B cell (primary cell): ENCODE data around the gene TRAF4. TPM values are rescaled to one million over a fixed set of nuclear protein-coding genes. Genes with fewer than 3 reads are reported as not detected.

Experiments
- ATAC-seq: fragments of 200-7000 bp; cut with Tn5 transposase; one replicate; pipeline ENCODE4 v1.10.0; 2021; ENCODE audit warnings: low read depth, mild to moderate bottlenecking, moderate number of reproducible peaks, moderate library complexity
- CTCF ChIA-PET: fragments of 350-600 bp; sonication (Branson Sonifier 250); formaldehyde crosslinking; loops from one replicate; lab custom pipeline; 2021; ENCODE audit warnings: antibody characterized with exemption, inconsistent platforms; lab: Charles Lee
- POLR2A ChIA-PET: fragments of 350-600 bp; sonication (Branson Sonifier 250); formaldehyde crosslinking; loops from one replicate; lab custom pipeline; 2021; ENCODE audit warnings: antibody characterized with exemption; lab: Charles Lee
- DNase-seq: peaks from one replicate; pipeline ENCODE4 v3.0.0; 2013
- H2AFZ ChIP-seq: 2 replicates; pipeline ENCODE4 v1.6.1; 2012; ENCODE audit warnings: mild to moderate bottlenecking, low read depth, low read length; ENCODE audit not compliant: insufficient read depth, poor library complexity, severe bottlenecking
- H3K27ac ChIP-seq, 2 donors: 1 replicate in 1 of 2; 2 replicates in 1 of 2; pipeline ENCODE4 v1.5.1; 2012 to 2013; ENCODE audit warnings: low read length in 2 of 2, mild to moderate bottlenecking in 2 of 2, moderate library complexity in 1 of 2
- H3K27me3 ChIP-seq, 4 experiments: fragments of 200-600 bp in 1 of 4; sonication (generic) in 1 of 4; replicated peaks in 1 of 4; 1 replicate in 2 of 4; 2 replicates in 2 of 4; pipeline versions ENCODE4 v1.6.1 to v1.7.0; 2013 to 2016; ENCODE audit warnings: low read length in 3 of 4, mild to moderate bottlenecking in 2 of 4, mixed read lengths in 1 of 4, moderate library complexity in 1 of 4; ENCODE audit not compliant: insufficient read depth in 4 of 4, control insufficient read depth in 3 of 4; ENCODE audit errors: control extremely low read depth in 1 of 4
- H3K36me3 ChIP-seq, 2 experiments: replicated peaks in 1 of 2; 1 replicate in 1 of 2; 2 replicates in 1 of 2; pipeline versions ENCODE4 v1.6.1 to v1.7.1; 2013; ENCODE audit warnings: low read length in 1 of 2; ENCODE audit not compliant: insufficient read depth in 2 of 2, control insufficient read depth in 1 of 2; ENCODE audit errors: control extremely low read depth in 1 of 2, extremely low read depth in 1 of 2
- H3K4me1 ChIP-seq, 2 donors: fragments of 200-600 bp in 1 of 2; sonication (generic) in 1 of 2; 1 replicate in 1 of 2; 2 replicates in 1 of 2; pipeline versions ENCODE4 v1.5.1 to v1.6.1; 2013 to 2017; ENCODE audit warnings: low read length in 2 of 2; ENCODE audit not compliant: control insufficient read depth in 2 of 2, insufficient read depth in 2 of 2
- H3K4me2 ChIP-seq: replicated peaks from 2 replicates; pipeline ENCODE3; 2012; ENCODE audit warnings: mild to moderate bottlenecking, low read depth, low read length; ENCODE audit not compliant: poor library complexity, severe bottlenecking
- H3K4me3 ChIP-seq, 5 experiments: fragments of 200-600 bp in 1 of 5; sonication (generic) in 1 of 5; 1 replicate in 3 of 5; 2 replicates in 2 of 5; pipeline versions ENCODE4 v1.5.1 to v1.7.0; 2011 to 2016; ENCODE audit warnings: low read length in 4 of 5, mild to moderate bottlenecking in 4 of 5, low read depth in 2 of 5, control low read depth in 1 of 5, moderate library complexity in 1 of 5; ENCODE audit not compliant: insufficient read depth in 1 of 5; ENCODE audit errors: control extremely low read depth in 1 of 5, extremely low read depth in 1 of 5
- H3K79me2 ChIP-seq: fragments of 200-600 bp; sonication (generic); one replicate; pipeline ENCODE4 v1.6.0; 2016; ENCODE audit warnings: low read length; ENCODE audit not compliant: control insufficient read depth, insufficient read depth
- H3K9ac ChIP-seq: fragments of 200-600 bp; sonication (generic); 2 replicates; pipeline ENCODE4 v1.6.1; 2017; ENCODE audit warnings: mild to moderate bottlenecking, low read length, moderate library complexity
- H3K9me3 ChIP-seq, 3 donors: one replicate each; pipeline versions ENCODE4 v1.6.1 to v1.7.1; 2013; ENCODE audit warnings: low read length in 2 of 3; ENCODE audit not compliant: control insufficient read depth in 2 of 3, insufficient read depth in 1 of 3; ENCODE audit errors: control extremely low read depth in 1 of 3
- H4K20me1 ChIP-seq: 2 replicates; pipeline ENCODE4 v1.6.0; 2012; ENCODE audit warnings: mild to moderate bottlenecking, low read length; ENCODE audit not compliant: insufficient read depth, control insufficient read depth, poor library complexity, severe bottlenecking
- H3K27ac Mint-ChIP-seq: one replicate; pipeline ENCODE4 v1.8.0; 2021; ENCODE audit warnings: mixed read lengths
- H3K27me3 Mint-ChIP-seq: one replicate; pipeline ENCODE4 v1.8.0; 2021; ENCODE audit warnings: mixed read lengths
- H3K4me1 Mint-ChIP-seq: one replicate; pipeline ENCODE4 v1.8.0; 2021; ENCODE audit warnings: mixed read lengths
- H3K4me3 Mint-ChIP-seq: one replicate; pipeline ENCODE4 v1.8.0; 2021; ENCODE audit warnings: mixed read lengths
- H3K9me3 Mint-ChIP-seq: one replicate; pipeline ENCODE4 v1.8.0; 2022; ENCODE audit warnings: mixed read lengths; ENCODE audit not compliant: insufficient read depth
- CTCF ChIP-seq: fragments of 200-600 bp; IDR thresholded peaks from one replicate; pipeline ENCODE4 v1.8.0; 2022; ENCODE audit warnings: antibody characterized with exemption, mild to moderate bottlenecking
- EZH2 ChIP-seq: IDR thresholded peaks from 2 replicates; pipeline ENCODE4 v1.6.1; 2012; ENCODE audit warnings: borderline replicate concordance, low read depth, mild to moderate bottlenecking, moderate library complexity, low read length; ENCODE audit not compliant: insufficient read depth, poor library complexity, severe bottlenecking
- WGBS: methylation state at CpG from one replicate; pipeline ENCODE4 v1.1.5; 2013; ENCODE audit warnings: missing lambda C conversion rate; ENCODE audit not compliant: insufficient coverage; 5-methylcytosine and 5-hydroxymethylcytosine counted together
- intact Hi-C: fragments of 100-400 bp; cut with micrococcal nuclease; formaldehyde crosslinking; loops from one replicate; pipeline ENCODE4 v1.10.0; 2022
- polyA plus RNA-seq: library from polyadenylated mRNA; depleted of rRNA; stranded (reverse); fragments of >200 nt; gene quantifications from 2 replicates; pipeline ENCODE4 v1.2.3, GENCODE V29; 2012
- total RNA-seq, 2 donors: library from RNA; stranded (reverse); fragments of 120-200 nt in 1 of 2; gene quantifications; 1 replicate in 1 of 2; 2 replicates in 1 of 2; pipeline versions ENCODE4 v1.2.3 to v1.2.4, GENCODE V29; 2013 to 2022

The TRAF4 gene
- total and polyA plus RNA-seq, 2 donors (not counting 1 experiment from before 2014, with no cell fraction given), result 226 to 683 TPM

- over 99% methylated on average over 17 of the region's 18 CpGs for WGBS
- Histone ChIP-seq H2AFZ (no peak overlapping the region), H3K36me3 (peaks cover 0 to 63% of the 10 kb centered on the region in 2 experiments), H3K27me3 (no peaks in the 10 kb centered on the region), H3K9ac (no peak overlapping the region), H3K79me2 (peaks cover 67% of the 10 kb centered on the region), H3K4me3 (no peak overlapping the region), H3K9me3 (no peaks in the 10 kb centered on the region), H3K4me2 (no peak overlapping the region), H4K20me1 (peaks cover 84% of the 10 kb centered on the region), H3K4me1 (peaks cover 40 to 45% of the 10 kb centered on the region in 2 donors), H3K27ac (peak overlapping the region in 1 of 2 donors; percentile 15)
- ChIA-PET POLR2A (interaction anchor here (1.3 to 16.2 kb wide), 2 partner anchors 19 to 29 kb away, joined by 5 to 511 read pairs; partner anchors contain the start of genes NEK8, RPL23A and TLCD1), CTCF (interaction anchor here (0.7 to 18.9 kb wide), 8 partner anchors 8 to 168 kb away, joined by 3 to 1020 read pairs (median 8); partner anchors contain the start of genes DHRS13, NEK8, RPL23A and TLCD1)
- DNase-seq (peak; percentile 36), ATAC-seq (no peak)
- TF ChIP-seq CTCF, result no peak
- no peak for TF ChIP-seq EZH2
- Mint-ChIP-seq H3K4me1 (peaks cover 47% of the 10 kb centered on the region), H3K4me3 (peak overlapping the region; percentile 30), H3K27ac (peak overlapping the region; percentile 82), H3K9me3 (no peaks in the 10 kb centered on the region), H3K27me3 (no peaks in the 10 kb centered on the region)
- intact Hi-C loops, result no loop called here
Measured at GRCh38 chr17:28747801-28748750, 4.3 kb downstream of the TRAF4 start.
